ENCODE measurements around the gene NAV2. TPM values are rescaled to one million over a fixed set of nuclear protein-coding genes. Genes with fewer than 3 reads are reported as not detected.

NAV2 gene
- total and polyA plus RNA-seq, 2 experiments from 2014 or later = 26.0 to 45.0 TPM

DNA sequence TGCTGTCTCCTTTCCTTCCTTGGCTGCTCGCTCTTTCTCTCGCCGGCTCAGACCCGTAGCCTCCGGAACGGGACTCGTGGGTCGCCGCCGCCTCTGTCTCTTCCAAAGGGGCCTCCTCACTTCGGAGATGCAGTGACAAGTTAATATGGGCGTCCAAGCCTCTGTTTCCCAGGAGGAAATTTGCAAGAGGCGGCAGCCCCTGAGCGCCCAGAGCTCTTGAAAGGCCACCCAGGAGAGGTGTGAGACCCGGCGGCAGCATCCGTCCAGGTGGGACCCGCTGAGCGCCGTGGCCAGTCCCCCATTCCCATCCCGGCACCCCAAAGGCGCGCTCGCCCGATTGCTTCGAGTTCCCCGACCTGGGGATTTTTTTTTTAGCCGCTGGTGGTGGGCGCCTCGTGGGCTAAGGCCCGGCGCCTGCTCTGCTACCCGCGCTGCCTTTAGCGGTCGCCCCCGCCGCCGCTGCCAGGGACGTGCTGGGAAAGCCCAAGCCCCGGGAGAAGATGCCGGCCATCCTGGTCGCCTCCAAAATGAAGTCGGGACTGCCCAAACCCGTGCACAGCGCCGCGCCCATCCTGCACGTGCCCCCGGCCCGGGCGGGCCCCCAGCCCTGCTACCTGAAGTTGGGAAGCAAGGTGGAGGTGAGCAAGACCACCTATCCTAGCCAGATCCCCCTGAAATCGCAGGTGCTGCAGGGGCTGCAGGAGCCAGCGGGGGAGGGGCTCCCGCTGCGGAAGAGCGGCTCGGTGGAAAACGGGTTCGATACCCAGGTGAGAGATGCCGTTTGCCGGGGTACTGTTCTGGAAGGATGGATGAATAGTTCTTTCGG is 772 bp downstream of the NAV2 start:
- Histone ChIP-seq H3K27ac (ENCODE audit: low read depth) (no peak overlapping the region), H3K36me3 (ENCODE audit: insufficient read depth) (no peaks in the 10 kb centered on the region), H3K79me2 (replicated peaks; ENCODE audit: insufficient read depth) (no peaks in the 10 kb centered on the region), H3F3A (replicated peaks; ENCODE audit: low read depth) (peaks cover 13% of the 10 kb centered on the region; the same call in 1 of the 2 replicates), H3K27me3 (ENCODE audit: insufficient read depth) (peaks cover 52% of the 10 kb centered on the region), H3K4me3 (peak overlapping the region; percentile 71), H2AFZ (peak overlapping the region; percentile 99), H3K4me1 (ENCODE audit: insufficient read depth) (peaks cover 17% of the 10 kb centered on the region), H3K9me2 (ENCODE audit: insufficient read depth) (no peaks in the 10 kb centered on the region), H4K20me1 (replicated peaks; ENCODE audit: insufficient read depth) (no peaks in the 10 kb centered on the region), H3K4me2 (peak overlapping the region; percentile 96)
- DNase-seq (ENCODE audit: low spot score) (peak; percentile 52), ATAC-seq (peak; percentile 5)
- peak; percentile 77 for TF ChIP-seq EZH2 (IDR thresholded peaks at IDR 0.05; ENCODE audit: low read depth, unreplicated experiment)
- peak; percentile 52 for TF ChIP-seq EZH2phosphoT487 (IDR thresholded peaks at IDR 0.05; ENCODE audit: unreplicated experiment)
- TF ChIP-seq ZNF462 (CRISPR knock-in tag; IDR thresholded peaks at IDR 0.05) = no peak
- peak overlapping the region; percentile 82 for H3K4me3 Mint-ChIP-seq
- no peaks in the 10 kb centered on the region for H3K36me3 Mint-ChIP-seq (ENCODE audit: low read depth)
- H3K27ac Mint-ChIP-seq = no peak overlapping the region
- peaks cover 20% of the 10 kb centered on the region for H3K4me1 Mint-ChIP-seq
- H3K9me3 Mint-ChIP-seq = no peaks in the 10 kb centered on the region
- H3K27me3 Mint-ChIP-seq (ENCODE audit: insufficient read depth, low read depth, poor library complexity) = peaks cover 43% of the 10 kb centered on the region

DNA sequence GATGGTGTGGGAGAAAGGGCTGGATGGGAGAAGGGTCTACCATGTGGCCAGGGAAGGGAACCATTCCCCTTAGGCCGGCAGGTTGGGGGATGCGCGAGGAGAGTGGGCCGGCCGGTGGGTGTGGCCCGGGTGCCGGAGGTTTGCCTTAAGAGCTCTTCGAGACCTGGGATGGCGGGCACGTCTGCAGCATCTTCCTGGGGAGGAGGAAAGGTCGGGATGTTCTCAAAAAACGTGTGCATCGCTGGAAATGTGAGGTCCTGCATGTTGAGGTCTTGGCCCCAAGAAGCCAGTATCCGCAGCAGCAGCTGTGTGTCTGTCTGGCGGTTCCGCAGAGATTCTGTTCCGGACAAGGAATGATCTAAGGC is 1.4 kb downstream of the NAV2 start:
- DNase-seq (ENCODE audit: low spot score) = peak; percentile 54
- H3K27me3 Mint-ChIP-seq (ENCODE audit: insufficient read depth, low read depth, poor library complexity) = peaks cover 43% of the 10 kb centered on the region
- Histone ChIP-seq H3K9me2 (ENCODE audit: insufficient read depth) (no peaks in the 10 kb centered on the region), H3K36me3 (ENCODE audit: insufficient read depth) (no peaks in the 10 kb centered on the region), H3K79me2 (replicated peaks; ENCODE audit: insufficient read depth) (no peaks in the 10 kb centered on the region), H2AFZ (peak overlapping the region; percentile 99), H4K20me1 (replicated peaks; ENCODE audit: insufficient read depth) (no peaks in the 10 kb centered on the region), H3K27me3 (ENCODE audit: insufficient read depth) (peaks cover 52% of the 10 kb centered on the region), H3F3A (replicated peaks; ENCODE audit: low read depth) (peaks cover 13% of the 10 kb centered on the region; the same call in 1 of the 2 replicates), H3K4me2 (peak overlapping the region; percentile 96), H3K27ac (ENCODE audit: low read depth) (no peak overlapping the region), H3K4me3 (peak overlapping the region; percentile 71), H3K4me1 (ENCODE audit: insufficient read depth) (peaks cover 17% of the 10 kb centered on the region)
- TF ChIP-seq EZH2 (IDR thresholded peaks at IDR 0.05; ENCODE audit: low read depth, unreplicated experiment) (peak; percentile 8), STAT1 (IDR thresholded peaks at IDR 0.05; ENCODE audit: unreplicated experiment) (no peak)
- peaks cover 20% of the 10 kb centered on the region for H3K4me1 Mint-ChIP-seq
- no peak overlapping the region for H3K27ac Mint-ChIP-seq
- peak; percentile 6 for ATAC-seq
- no peaks in the 10 kb centered on the region for H3K36me3 Mint-ChIP-seq (ENCODE audit: low read depth)
- H3K9me3 Mint-ChIP-seq = no peaks in the 10 kb centered on the region
- peak overlapping the region; percentile 82 for H3K4me3 Mint-ChIP-seq

Measured in GM23338 (cell line).